Left lobe of liver (tissue), 2 donors: Measurements from ENCODE around the gene NCAN. TPM values are rescaled to one million over a fixed set of nuclear protein-coding genes. Genes with fewer than 3 reads are reported as not detected.
"Not testable (repeated sequence)": the region's sequence is repeated elsewhere in the genome, so short reads cannot be mapped to it uniquely, and the experiment has no call there.

Experiments used
- ATAC-seq: fragments of 200-7000 bp; cut with Tn5 transposase; one replicate; pipeline ENCODE4 v1.9.1; 2020; ENCODE audit warnings: mild to moderate bottlenecking, moderate library complexity
- DNase-seq: peaks from one replicate; pipeline ENCODE4 v3.0.0-alpha.2; 2020; ENCODE audit warnings: low spot score
- total RNA-seq: library from RNA; stranded (reverse); gene quantifications from one replicate; pipeline ENCODE4 v1.2.1, GENCODE V29; 2021
- donor health status: DM: no; HTN: no; CAD: no; lungs with moderate emphysema.
- donor health status: DM: no; HTN: yes; CAD: no.

Gene NCAN
- total RNA-seq, 1 donor from 2014 or later, result 0.20 TPM

DNA sequence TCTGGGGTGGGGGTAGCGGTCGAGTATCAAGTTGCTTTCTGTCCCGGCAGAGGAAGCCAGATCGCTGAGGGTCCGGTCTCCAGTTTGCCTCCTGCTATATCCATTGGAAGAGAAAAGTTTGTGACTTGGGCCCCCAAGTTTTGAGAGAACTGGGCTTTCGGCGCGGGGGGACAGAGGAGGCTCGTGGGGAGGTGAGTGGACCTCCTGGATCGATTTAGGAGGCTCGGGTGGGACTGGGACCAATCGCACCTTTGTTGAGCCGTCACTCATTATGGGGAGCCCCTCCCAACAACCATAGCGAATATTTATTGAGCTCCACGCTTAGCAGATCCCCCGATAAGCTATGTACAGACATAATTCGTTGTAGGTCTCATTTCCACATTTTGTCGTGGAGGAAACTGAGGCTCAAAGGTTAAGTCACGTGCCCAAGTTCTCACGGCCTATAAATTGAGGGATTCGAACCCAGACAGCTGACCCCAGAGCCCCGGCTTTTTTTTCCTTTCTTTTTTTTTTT lies 18.8 kb upstream of the NCAN start:
- no peak for DNase-seq
- ATAC-seq, result no peak

- DNase-seq (no peak), ATAC-seq (no peak)
These were observed 17.8 kb upstream of the NCAN start for GRCh38 chr19:19193926-19194325.

DNA sequence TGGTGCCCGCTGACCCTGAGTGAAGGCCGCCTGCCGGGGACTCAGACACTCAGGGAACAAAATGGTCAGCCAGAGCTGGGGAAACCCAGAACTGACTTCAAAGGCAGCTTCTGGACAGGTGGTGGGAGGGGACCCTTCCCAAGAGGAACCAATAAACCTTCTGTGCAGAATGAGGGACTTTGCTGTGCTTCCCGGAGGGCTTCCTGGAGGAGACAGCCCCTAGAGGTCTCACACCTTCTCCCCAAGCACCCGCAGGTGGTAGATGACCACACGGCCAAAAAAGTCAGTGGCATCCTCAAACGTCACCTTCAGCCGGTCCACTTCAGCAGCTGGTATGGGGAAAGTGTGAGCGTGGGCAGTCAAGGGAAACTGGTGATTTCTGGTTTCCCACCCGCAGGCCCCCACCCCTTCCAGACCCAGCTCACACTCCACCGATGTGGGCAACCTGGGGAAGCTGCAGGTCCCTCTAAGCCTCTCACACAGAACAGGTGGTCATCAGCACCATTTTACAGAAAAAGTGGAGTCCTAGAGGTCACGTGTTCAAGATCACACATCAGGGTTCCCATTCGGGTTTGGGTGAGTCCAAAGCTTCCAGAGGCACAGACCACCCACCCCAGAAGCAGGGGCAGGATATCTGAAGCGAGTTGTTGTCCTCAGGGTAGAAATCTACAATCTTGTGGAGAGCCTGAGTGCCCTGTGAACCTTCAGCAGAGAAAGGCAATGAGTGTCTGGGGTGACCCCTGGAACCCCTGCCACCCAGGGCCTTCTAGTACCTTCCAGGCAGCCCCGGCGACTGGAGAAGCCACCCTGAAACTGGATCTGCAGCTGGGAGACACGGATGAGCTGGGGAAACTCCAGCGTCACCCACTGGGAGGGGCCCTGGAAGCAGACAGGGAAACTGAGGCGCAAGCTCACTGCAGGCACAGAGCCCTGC lies 9.8 kb upstream of the NCAN start:
- ATAC-seq (no peak), DNase-seq (no peak)

DNA sequence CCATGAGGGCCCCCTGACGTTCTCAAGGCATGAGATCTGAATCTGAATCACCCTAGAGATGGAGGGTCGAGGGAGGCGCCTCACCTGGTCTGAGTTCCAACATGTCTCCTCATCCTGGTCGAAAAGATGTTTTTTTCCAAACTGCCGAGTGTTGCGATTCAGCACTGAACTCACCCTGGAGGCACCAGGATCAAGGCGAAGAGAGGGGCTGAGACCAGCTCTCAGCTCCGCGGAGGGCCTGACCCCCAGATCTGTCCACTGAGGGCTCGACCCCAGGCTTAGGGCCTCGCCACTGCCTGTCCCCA lies 9.1 kb upstream of the NCAN start:
- ATAC-seq (no peak), DNase-seq (no peak)

DNA sequence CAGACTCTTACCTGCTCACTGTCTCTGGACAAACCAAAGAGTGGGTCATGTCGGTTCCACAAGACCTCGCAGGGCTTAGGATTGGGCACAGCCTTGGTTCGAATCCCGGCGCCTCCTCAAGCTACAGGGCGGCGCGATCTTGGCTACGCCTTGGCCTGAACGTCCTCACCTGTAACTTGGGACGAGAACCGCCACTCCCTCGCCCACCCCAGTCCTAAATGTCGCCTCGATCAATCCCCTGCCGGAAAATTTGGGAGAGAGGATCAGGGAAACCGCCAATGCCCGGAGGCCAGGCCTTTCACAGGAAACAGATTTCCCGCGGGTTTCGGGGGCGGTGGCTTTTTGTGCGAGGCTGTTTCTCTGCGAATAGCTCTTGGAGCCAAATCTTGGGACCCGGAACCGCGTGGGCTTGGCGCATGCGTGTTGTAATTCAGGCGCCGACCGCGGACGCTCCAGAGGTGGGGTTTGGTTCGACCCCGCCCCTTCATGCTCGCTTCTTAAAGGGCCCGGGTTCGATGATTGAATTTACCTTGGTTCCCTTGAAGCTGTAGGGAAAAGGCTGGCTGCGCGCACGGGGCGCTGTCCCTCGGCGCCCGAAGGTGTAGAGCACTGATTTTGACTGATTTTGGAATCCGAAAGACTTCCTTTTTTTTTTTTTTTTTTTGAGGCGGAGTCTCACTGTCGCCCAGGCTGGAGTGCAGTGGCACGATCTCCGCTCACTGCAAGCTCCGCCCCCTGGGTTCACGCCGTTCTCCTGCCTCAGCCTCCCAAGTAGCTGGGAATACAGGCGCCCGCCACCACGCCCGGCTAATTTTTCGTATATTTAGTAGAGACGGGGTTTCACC lies 8.5 kb upstream of the NCAN start, which contains the start of gene NR2C2AP:
Gene NR2C2AP (minus strand): TSS at position 403 of the 845 bp plus-strand sequence. CDS start 354 bp downstream, at position 49.
- ATAC-seq (peak; percentile 94), DNase-seq (peak; percentile 95)

DNA sequence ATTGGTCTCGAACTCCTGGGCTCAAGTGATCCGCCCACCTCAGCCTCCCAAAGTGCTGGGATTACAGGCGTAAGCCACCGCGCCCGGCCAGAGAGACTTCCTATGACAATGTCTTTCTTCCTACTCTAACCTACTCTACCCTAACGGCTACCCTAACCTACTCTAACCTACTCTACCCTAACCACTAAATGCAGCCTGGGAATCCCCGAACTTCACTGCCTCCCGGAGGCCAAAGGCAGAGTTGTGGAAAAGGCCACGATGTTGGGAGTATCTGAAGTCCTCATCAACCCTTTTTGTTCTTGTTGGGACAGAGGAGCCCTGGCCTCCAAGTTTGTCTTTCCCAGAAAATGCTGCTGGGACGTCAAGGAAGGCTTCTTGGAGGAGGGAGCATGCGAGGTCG lies 7.6 kb upstream of the NCAN start:
- DNase-seq (no peak), ATAC-seq (no peak)

- no peak for DNase-seq
- ATAC-seq, result no peak
These were observed 6.0 kb upstream of the NCAN start for GRCh38 chr19:19205416-19206410.

- no peak for ATAC-seq
- no peak for DNase-seq
These were observed 4.8 kb upstream of the NCAN start for GRCh38 chr19:19206938-19207337.

DNA sequence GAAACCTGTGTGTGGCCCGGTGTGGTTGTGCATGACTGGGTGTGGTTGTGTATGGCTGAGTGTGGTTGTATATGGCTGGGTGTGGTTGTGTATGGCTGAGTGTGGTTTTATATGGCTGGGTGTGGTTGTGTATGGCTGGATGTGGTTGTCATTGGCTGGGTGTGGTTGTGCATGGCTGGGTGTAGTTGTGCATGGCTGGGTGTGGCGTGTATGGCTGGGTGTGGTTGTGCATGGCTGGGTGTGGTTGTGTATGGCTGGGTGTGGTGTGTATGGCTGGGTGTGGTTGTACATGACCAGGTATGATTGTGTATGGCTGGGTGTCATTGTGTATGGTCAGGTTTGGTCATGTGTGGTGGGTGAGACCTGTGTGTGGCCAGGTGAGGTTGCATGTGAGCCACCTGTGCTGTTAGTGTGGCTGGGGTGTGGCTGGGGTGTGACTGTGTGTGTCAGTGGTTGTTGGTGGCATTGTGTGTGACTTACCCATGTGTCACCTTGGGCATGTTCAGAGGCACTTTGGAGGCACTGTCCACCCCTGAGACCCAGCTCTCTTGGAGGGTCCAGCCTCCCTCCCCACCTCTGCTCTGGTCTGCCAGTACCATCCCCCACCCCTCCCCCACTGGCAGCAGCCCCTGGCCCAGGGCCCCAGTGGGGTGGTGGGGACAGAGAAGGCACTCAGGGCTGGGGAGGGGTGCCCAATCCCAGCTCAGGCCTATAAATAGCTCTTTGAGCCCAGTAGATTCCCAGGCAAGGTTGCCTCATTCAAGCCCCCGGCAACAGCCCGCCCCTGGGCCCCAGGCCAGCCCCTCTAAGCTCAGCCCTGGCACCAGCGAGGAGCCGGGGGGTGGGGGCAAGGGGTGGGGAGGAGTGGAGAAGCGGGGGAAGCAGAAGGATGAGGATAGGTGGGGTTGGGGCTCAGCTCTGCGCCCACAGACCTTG lies 3.9 kb upstream of the NCAN start:
- ATAC-seq (no peak), DNase-seq (no peak)

- ATAC-seq (no peak), DNase-seq (no peak)
These were observed 2.4 kb upstream of the NCAN start for GRCh38 chr19:19209372-19209771.

DNA sequence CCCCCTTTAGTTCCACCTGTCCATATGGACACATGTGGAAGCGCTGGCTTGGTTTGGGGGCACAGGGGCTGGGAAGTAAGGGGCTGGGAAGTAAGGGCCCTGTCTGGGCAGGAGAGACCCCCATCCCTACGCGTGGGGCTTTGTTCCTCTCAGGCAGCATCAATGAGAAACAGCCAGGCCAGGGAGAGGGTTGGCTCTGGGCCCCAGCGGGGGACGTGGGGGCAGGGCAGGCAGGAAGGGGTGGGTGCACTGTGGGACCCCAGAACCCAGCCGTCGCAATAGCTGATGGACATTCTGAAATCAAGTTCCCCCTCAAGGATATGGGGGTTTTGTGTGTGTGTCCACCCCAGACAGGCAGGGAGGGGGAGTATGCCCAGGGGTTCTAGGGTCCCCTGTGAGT lies 1.2 kb downstream of the NCAN start:
- no peak for ATAC-seq
- DNase-seq, result no peak

DNA sequence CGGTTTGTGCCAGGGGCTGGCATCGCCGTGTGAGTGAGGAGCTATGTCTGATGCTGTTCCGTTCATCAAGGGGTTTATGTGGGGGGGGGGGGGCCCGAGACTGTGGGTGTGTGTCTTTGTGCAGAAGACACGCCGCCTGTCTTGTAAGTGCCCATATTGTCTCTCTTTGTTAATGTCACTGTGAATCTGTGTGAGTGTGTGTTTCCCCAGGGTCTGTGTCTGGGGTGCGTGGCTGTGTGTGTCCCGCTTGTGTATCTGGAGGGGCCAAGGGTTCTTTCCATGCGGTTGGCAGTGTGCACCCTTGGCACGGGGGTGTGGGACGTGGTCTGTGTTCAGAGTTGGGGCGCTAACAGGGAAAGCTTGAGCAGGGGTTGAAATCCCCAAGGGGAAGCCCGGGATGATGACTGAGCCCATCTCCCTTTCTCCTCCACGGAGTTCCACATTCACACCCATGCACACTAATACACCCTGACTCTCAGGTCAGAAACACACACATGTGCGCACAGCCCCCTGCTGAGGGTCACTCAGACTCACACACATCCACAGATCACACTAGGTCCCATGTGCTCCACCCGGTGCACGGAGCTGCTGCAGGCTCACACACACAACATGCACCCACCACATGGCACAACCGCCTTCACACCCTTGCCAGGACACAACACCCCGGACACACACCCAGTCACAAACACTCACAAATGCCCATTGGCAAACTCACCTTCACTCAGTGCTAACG lies 1.8 kb downstream of the NCAN start:
- no peak for ATAC-seq
- DNase-seq, result no peak

DNA sequence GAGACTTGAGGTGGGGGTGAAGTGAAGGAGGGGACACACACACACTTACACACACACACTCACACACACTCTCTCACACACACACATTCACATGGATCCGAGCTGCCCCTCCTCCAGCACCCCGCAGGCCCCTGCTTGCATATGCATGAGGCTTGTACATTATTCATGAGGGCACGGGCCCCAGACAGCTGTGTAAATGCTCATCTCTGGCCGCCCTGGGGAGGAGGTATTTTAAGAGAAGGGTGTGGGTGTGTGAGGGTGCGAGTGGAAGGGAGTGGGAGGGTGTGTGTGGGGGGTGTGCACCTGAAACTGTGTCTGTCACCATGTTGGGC lies 2.4 kb downstream of the NCAN start:
- ATAC-seq (no peak), DNase-seq (no peak)

DNA sequence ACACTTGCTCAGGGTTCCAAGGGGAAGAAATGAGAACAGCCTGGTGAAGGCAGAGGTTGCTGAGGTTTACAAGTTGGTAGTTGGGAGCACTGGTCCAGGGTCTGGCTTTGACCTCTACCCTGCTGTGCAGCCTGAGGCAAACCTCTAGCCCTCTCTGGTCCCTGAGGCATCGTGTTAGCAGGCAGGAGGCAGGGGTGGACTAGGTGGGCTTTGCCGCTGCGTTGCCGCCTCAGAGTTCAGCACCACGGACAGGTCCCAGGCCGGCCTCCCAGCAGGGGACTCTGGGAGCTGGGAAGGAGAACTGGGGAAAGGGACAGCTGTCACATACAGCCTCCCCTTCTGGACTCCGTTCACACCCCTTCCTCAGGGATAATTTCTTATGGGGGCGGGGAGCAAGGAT lies 3.1 kb downstream of the NCAN start:
- DNase-seq (no peak), ATAC-seq (peak; percentile 78)

GRCh38 chr19:19215792-19216191 lies 4.0 kb downstream of the NCAN start:
- DNase-seq (no peak), ATAC-seq (no peak)

DNA sequence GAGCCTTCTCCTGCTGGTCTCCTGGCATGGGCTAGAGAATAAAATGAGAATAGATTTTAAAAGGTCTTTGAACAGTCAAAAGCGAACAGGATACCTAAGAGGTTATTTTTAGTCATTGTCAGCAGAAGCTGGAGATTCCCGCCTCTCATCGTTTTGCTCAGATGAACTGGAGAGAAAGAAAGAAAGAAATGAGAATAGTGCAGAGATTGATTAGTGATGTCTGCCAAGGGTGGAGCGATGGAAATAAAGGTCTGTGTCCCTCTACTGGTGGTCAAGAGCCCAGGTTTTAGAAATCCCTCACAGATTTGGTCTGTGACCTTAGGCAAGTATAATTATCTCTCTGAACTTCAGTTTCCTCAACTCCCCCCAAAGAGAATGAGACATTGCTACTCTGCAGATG lies 5.3 kb downstream of the NCAN start:
- no peak for ATAC-seq
- no peak for DNase-seq

DNA sequence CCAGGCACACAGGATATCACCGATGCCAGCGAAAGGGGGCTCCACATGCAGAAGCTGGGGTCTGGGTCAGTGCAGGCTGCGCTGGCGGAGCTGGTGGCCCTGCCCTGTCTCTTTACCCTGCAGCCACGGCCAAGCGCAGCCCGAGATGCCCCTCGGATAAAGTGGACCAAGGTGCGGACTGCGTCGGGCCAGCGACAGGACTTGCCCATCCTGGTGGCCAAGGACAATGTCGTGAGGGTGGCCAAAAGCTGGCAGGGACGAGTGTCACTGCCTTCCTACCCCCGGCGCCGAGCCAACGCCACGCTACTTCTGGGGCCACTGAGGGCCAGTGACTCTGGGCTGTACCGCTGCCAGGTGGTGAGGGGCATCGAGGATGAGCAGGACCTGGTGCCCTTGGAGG lies 7.2 kb downstream of the NCAN start:
- DNase-seq, result no peak
- ATAC-seq, result no peak

GRCh38 chr19:19221000-19221399 lies 9.2 kb downstream of the NCAN start:
- ATAC-seq, result not testable (repeated sequence)

DNA sequence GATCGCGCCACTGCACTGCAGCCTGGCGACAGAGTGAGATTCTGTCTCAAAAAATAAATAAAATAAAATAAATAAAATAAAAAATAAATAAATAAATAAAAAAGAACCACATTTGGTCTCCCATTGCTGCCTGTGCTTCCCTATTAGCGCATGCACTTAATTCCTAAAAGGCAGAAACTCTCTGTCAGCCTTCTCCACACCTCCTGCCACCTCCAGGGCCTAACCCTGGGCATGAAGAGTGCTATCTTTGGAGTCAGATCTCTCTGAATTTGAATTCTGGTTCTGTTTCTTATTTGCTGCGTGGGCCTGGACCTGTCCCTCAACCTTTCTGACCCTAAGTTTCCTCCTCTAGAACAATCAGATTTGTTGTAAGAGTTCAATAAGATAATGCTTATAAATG lies 11.3 kb downstream of the NCAN start:
- ATAC-seq (no peak), DNase-seq (no peak)

More at GRCh38 chr19:19221000-19221399, 9.2 kb downstream of the NCAN start:
- not testable (repeated sequence) for DNase-seq
